Measurements from ENCODE around the gene RTP5.

The RTP5 gene

GRCh38 chr2:241851325-241852115 lies 18.0 kb upstream of the RTP5 start:
- Mint-ChIP-seq H3K36me3 (ENCODE audit: low read depth) (peaks cover 14% of the 10 kb centered on the region), H3K9me3 (no peaks in the 10 kb centered on the region), H3K4me3 (no peak overlapping the region), H3K4me1 (ENCODE audit: low read depth) (peaks cover 10% of the 10 kb centered on the region), H3K27me3 (no peaks in the 10 kb centered on the region), H3K27ac (no peak overlapping the region)

GRCh38 chr2:241852116-241852980 lies 17.2 kb upstream of the RTP5 start:
- Mint-ChIP-seq H3K27me3 (no peaks in the 10 kb centered on the region), H3K27ac (no peak overlapping the region), H3K4me3 (no peak overlapping the region), H3K36me3 (ENCODE audit: low read depth) (peaks cover 17% of the 10 kb centered on the region), H3K9me3 (no peaks in the 10 kb centered on the region), H3K4me1 (ENCODE audit: low read depth) (peaks cover 13% of the 10 kb centered on the region)

- Mint-ChIP-seq H3K4me3 (no peak overlapping the region), H3K4me1 (ENCODE audit: low read depth) (peaks cover 17% of the 10 kb centered on the region), H3K27me3 (no peaks in the 10 kb centered on the region), H3K36me3 (ENCODE audit: low read depth) (peaks cover 17% of the 10 kb centered on the region), H3K27ac (no peak overlapping the region), H3K9me3 (no peaks in the 10 kb centered on the region)
Observed at GRCh38 chr2:241852981-241853631, 16.4 kb upstream of the RTP5 start.

GRCh38 chr2:241853651-241854341 lies 15.7 kb upstream of the RTP5 start:
- Mint-ChIP-seq H3K4me1 (ENCODE audit: low read depth) (peaks cover 17% of the 10 kb centered on the region), H3K4me3 (no peak overlapping the region), H3K27ac (no peak overlapping the region), H3K9me3 (no peaks in the 10 kb centered on the region), H3K27me3 (no peaks in the 10 kb centered on the region), H3K36me3 (ENCODE audit: low read depth) (peaks cover 15% of the 10 kb centered on the region)

GRCh38 chr2:241854342-241855244 lies 14.9 kb upstream of the RTP5 start:
- H3K9me3 Mint-ChIP-seq: no peaks in the 10 kb centered on the region
- peaks cover 13% of the 10 kb centered on the region for H3K36me3 Mint-ChIP-seq (ENCODE audit: low read depth)
- no peaks in the 10 kb centered on the region for H3K27me3 Mint-ChIP-seq
- H3K4me3 Mint-ChIP-seq: no peak overlapping the region
- peaks cover 21% of the 10 kb centered on the region for H3K4me1 Mint-ChIP-seq (ENCODE audit: low read depth)
- no peak overlapping the region for H3K27ac Mint-ChIP-seq

GRCh38 chr2:241855245-241855887 lies 14.2 kb upstream of the RTP5 start:
- Mint-ChIP-seq H3K36me3 (ENCODE audit: low read depth) (peaks cover 13% of the 10 kb centered on the region), H3K4me1 (ENCODE audit: low read depth) (peaks cover 26% of the 10 kb centered on the region), H3K27me3 (no peaks in the 10 kb centered on the region), H3K27ac (peak overlapping the region; percentile 31), H3K4me3 (peak overlapping the region; percentile 88), H3K9me3 (no peaks in the 10 kb centered on the region)

- Mint-ChIP-seq H3K9me3 (no peaks in the 10 kb centered on the region), H3K27ac (peak overlapping the region; percentile 68), H3K36me3 (ENCODE audit: low read depth) (peaks cover 13% of the 10 kb centered on the region), H3K4me1 (ENCODE audit: low read depth) (peaks cover 32% of the 10 kb centered on the region), H3K4me3 (peak overlapping the region; percentile 88), H3K27me3 (no peaks in the 10 kb centered on the region)
Observed at GRCh38 chr2:241855888-241856422, 13.6 kb upstream of the RTP5 start.

GRCh38 chr2:241857041-241857541 lies 12.4 kb upstream of the RTP5 start:
- Mint-ChIP-seq H3K9me3 (no peaks in the 10 kb centered on the region), H3K4me1 (ENCODE audit: low read depth) (peaks cover 43% of the 10 kb centered on the region), H3K4me3 (peak overlapping the region; percentile 88), H3K27me3 (peaks cover 4% of the 10 kb centered on the region), H3K36me3 (ENCODE audit: low read depth) (peaks cover 14% of the 10 kb centered on the region), H3K27ac (peak overlapping the region; percentile 68)

GRCh38 chr2:241857572-241858121 lies 11.9 kb upstream of the RTP5 start:
- Mint-ChIP-seq H3K4me1 (ENCODE audit: low read depth) (peaks cover 49% of the 10 kb centered on the region), H3K36me3 (ENCODE audit: low read depth) (peaks cover 14% of the 10 kb centered on the region), H3K27me3 (peaks cover 4% of the 10 kb centered on the region), H3K4me3 (peak overlapping the region; percentile 88), H3K9me3 (no peaks in the 10 kb centered on the region), H3K27ac (peak overlapping the region; percentile 78)

GRCh38 chr2:241858206-241859016 lies 11.1 kb upstream of the RTP5 start, which contains the start of gene PDCD1:
TSS of gene PDCD1 (minus strand) at chr2:241858894. CDS start at chr2:241858838, 56 bp downstream.
- Mint-ChIP-seq H3K27ac (peak within 1 kb of the TSS; percentile 98), H3K36me3 (ENCODE audit: low read depth) (peaks cover 14% of the 10 kb centered on the region), H3K4me1 (ENCODE audit: low read depth) (peaks cover 57% of the 10 kb centered on the region), H3K4me3 (peak within 1 kb of the TSS; percentile 88), H3K27me3 (peaks cover 4% of the 10 kb centered on the region), H3K9me3 (no peaks in the 10 kb centered on the region)

- peak overlapping the region; percentile 98 for H3K27ac Mint-ChIP-seq
- peaks cover 16% of the 10 kb centered on the region for H3K36me3 Mint-ChIP-seq (ENCODE audit: low read depth)
- peak overlapping the region; percentile 88 for H3K4me3 Mint-ChIP-seq
- H3K27me3 Mint-ChIP-seq: peaks cover 6% of the 10 kb centered on the region
- peaks cover 1% of the 10 kb centered on the region for H3K9me3 Mint-ChIP-seq
- peaks cover 63% of the 10 kb centered on the region for H3K4me1 Mint-ChIP-seq (ENCODE audit: low read depth)
Observed at GRCh38 chr2:241859017-241859435, 10.5 kb upstream of the RTP5 start.

All from stimulated activated naive CD8-positive, alpha-beta T cell treated with anti-CD3 and anti-CD28 coated beads, Interleukin-15, Interleukin-2, amounts not matched to agents 100 ng/mL and 50 ng/mL, for 24 hours (primary cell).